HepG2 (cell line): ENCODE data around the gene DCAF16. TPM values are rescaled to one million over a fixed set of nuclear protein-coding genes. Genes with fewer than 3 reads are reported as not detected.
A peak's percentile ranks its signal among the peaks of the same experiment; 100 is the strongest.

Experiments
- BCL3 ChIP-seq: sonication (generic); formaldehyde crosslinking; IDR thresholded peaks from 2 replicates; pipeline ENCODE4 v1.5.1; 2020; ENCODE audit warnings: mild to moderate bottlenecking, missing genetic modification reagents, moderate library complexity
- ERF ChIP-seq: IDR thresholded peaks from 2 replicates; pipeline ENCODE4 v1.6.1; 2018; ENCODE audit warnings: missing biosample characterization, missing genetic modification reagents
- ESRRA ChIP-seq: sonication (generic); formaldehyde crosslinking; IDR thresholded peaks from 2 replicates; pipeline ENCODE4 v1.5.1; 2020; ENCODE audit warnings: mild to moderate bottlenecking, low read depth, missing genetic modification reagents
- KDM5A ChIP-seq: fragments of 200-600 bp; sonication (generic); IDR thresholded peaks from 2 replicates; pipeline ENCODE4 v1.7.0; 2018; ENCODE audit warnings: antibody characterized with exemption, mild to moderate bottlenecking, low read length, borderline replicate concordance
- LCORL ChIP-seq, 2 experiments: fragments of 450-650 bp in 1 of 2; sonication (generic) in 1 of 2; formaldehyde crosslinking in 1 of 2; IDR thresholded peaks; 2 replicates each; pipeline versions ENCODE4 v1.5.0 to v1.6.1; 2017 to 2020; ENCODE audit warnings: antibody characterized with exemption in 1 of 2, missing genetic modification reagents in 1 of 2
- MAFK ChIP-seq, 2 experiments: IDR thresholded peaks in 1 of 2; conservative IDR thresholded peaks in 1 of 2; 2 replicates each; pipeline ENCODE4 v1.6.1; 2011; ENCODE audit warnings: improper control_type of control experiment in 2 of 2, low read length in 2 of 2
- MED8 ChIP-seq: sonication (generic); formaldehyde crosslinking; IDR thresholded peaks from 2 replicates; pipeline ENCODE4 v1.8.1; 2023; ENCODE audit warnings: mild to moderate bottlenecking, missing genetic modification reagents; ENCODE audit not compliant: insufficient replicate concordance
- MEF2D ChIP-seq: sonication (generic); formaldehyde crosslinking; IDR thresholded peaks from 2 replicates; pipeline ENCODE4 v1.5.1; 2020; ENCODE audit warnings: mild to moderate bottlenecking, missing genetic modification reagents
- NFE2L2 ChIP-seq: fragments of 150-350 bp; IDR thresholded peaks from 2 replicates; pipeline ENCODE4 v1.6.1; 2014; ENCODE audit warnings: low read length
- PHF20 ChIP-seq: sonication (generic); formaldehyde crosslinking; IDR thresholded peaks from 2 replicates; pipeline ENCODE4 v1.5.0; 2020; ENCODE audit warnings: mild to moderate bottlenecking, missing genetic modification reagents
- PHF8 ChIP-seq: sonication (generic); formaldehyde crosslinking; IDR thresholded peaks from 2 replicates; pipeline ENCODE4 v1.5.0; 2020; ENCODE audit warnings: missing genetic modification reagents
- POLR2G ChIP-seq: fragments of 200-400 bp; formaldehyde crosslinking; IDR thresholded peaks from 2 replicates; pipeline ENCODE4 v1.6.1; 2018; ENCODE audit warnings: mild to moderate bottlenecking, low read depth, low read length, moderate library complexity
- RFXAP ChIP-seq: sonication (generic); formaldehyde crosslinking; IDR thresholded peaks from 2 replicates; pipeline ENCODE4 v1.4.0; 2020; ENCODE audit warnings: missing genetic modification reagents, borderline replicate concordance
- SMAD3 ChIP-seq: sonication (generic); formaldehyde crosslinking; IDR thresholded peaks from 2 replicates; pipeline ENCODE4 v1.4.0; 2020; ENCODE audit warnings: missing genetic modification reagents
- TBP ChIP-seq: sonication (generic); formaldehyde crosslinking; IDR thresholded peaks from 2 replicates; pipeline ENCODE4 v1.5.0; 2020; ENCODE audit warnings: missing genetic modification reagents
- TRIM24 ChIP-seq: sonication (generic); formaldehyde crosslinking; IDR thresholded peaks from 2 replicates; pipeline ENCODE4 v1.8.0; 2022; ENCODE audit warnings: mild to moderate bottlenecking, missing genetic modification reagents
- ZBTB20 ChIP-seq: sonication (generic); formaldehyde crosslinking; IDR thresholded peaks from 2 replicates; pipeline ENCODE4 v1.8.1; 2023; ENCODE audit warnings: missing genetic modification reagents, low read depth, mild to moderate bottlenecking, borderline replicate concordance
- ZBTB42 ChIP-seq: sonication (generic); formaldehyde crosslinking; IDR thresholded peaks from 2 replicates; pipeline ENCODE4 v1.5.0; 2020; ENCODE audit warnings: mild to moderate bottlenecking, missing genetic modification reagents
- ZNF136 ChIP-seq: sonication (generic); formaldehyde crosslinking; IDR thresholded peaks from 2 replicates; pipeline ENCODE4 v1.8.1; 2022; ENCODE audit warnings: low read depth, mild to moderate bottlenecking, moderate library complexity, missing genetic modification reagents
- ZNF3 ChIP-seq: IDR thresholded peaks from 2 replicates; pipeline ENCODE4 v1.7.0; 2017; ENCODE audit warnings: inconsistent platforms
- ZNF547 ChIP-seq: sonication (generic); formaldehyde crosslinking; IDR thresholded peaks from 2 replicates; pipeline ENCODE4 v1.5.1; 2020; ENCODE audit warnings: mild to moderate bottlenecking, missing genetic modification reagents
- ZNF552 ChIP-seq: sonication (generic); formaldehyde crosslinking; IDR thresholded peaks from 2 replicates; pipeline ENCODE4 v1.9.0; 2022; ENCODE audit warnings: missing genetic modification reagents, mild to moderate bottlenecking, borderline replicate concordance
- ZNF605 ChIP-seq: sonication (generic); formaldehyde crosslinking; IDR thresholded peaks from 2 replicates; pipeline ENCODE4 v1.8.0; 2022; ENCODE audit warnings: mild to moderate bottlenecking, missing genetic modification reagents
- ZNF609 ChIP-seq: sonication (generic); formaldehyde crosslinking; IDR thresholded peaks from 2 replicates; pipeline ENCODE4 v1.4.0; 2020; ENCODE audit warnings: mild to moderate bottlenecking, missing genetic modification reagents, borderline replicate concordance
- ZSCAN20 ChIP-seq: sonication (generic); formaldehyde crosslinking; IDR thresholded peaks from 2 replicates; pipeline ENCODE4 v1.4.0; 2020; ENCODE audit warnings: missing genetic modification reagents, mild to moderate bottlenecking, borderline replicate concordance
- polyA plus RNA-seq, 8 experiments: library from polyadenylated mRNA; depleted of rRNA in 3 of 8; stranded (reverse) in 7 of 8; unstranded in 1 of 8; fragments of >200 nt; fragmentation: Illumina TruSeq in 4 of 8; extraction: Trizol in 4 of 8; gene quantifications; 2 replicates each; pipeline versions ENCODE4 v1.2.1 to v1.2.3, GENCODE V29; 2011 to 2016; ENCODE audit warnings: low read depth in 4 of 8, missing spikeins in 1 of 8, mixed read lengths in 1 of 8; ENCODE audit not compliant: insufficient read depth in 1 of 8
- total RNA-seq, 5 experiments: library from RNA; depleted of rRNA; stranded (reverse); fragments of >200 nt; fragmentation: Illumina TruSeq; extraction: Trizol; gene quantifications; 2 replicates each; pipeline ENCODE4 v1.2.3, GENCODE V29; 2016; ENCODE audit warnings: low read depth in 1 of 5

DCAF16 gene
- total and polyA plus RNA-seq, 2 of the 13 experiments (the other 11 are each of a cell fraction or from before 2014, with no cell fraction given), result 37.5 to 41.9 TPM

- TF ChIP-seq ZNF609 (CRISPR knock-in tag) (peak; percentile 43; the same call in 1 of the 2 replicates), SMAD3 (CRISPR knock-in tag) (peak; percentile 58; the same call in 1 of the 2 replicates), POLR2G (peak; percentile 97), ESRRA (peak; percentile 68; the same call in 1 of the 2 replicates), PHF20 (CRISPR knock-in tag) (peak; percentile 85), PHF8 (CRISPR knock-in tag) (peak; percentile 97), RFXAP (CRISPR knock-in tag) (peak; percentile 64), TRIM24 (no peak), ERF (CRISPR knock-in tag) (peak; percentile 75), NFE2L2 (no peak), ZNF547 (CRISPR knock-in tag) (peak; percentile 94), ZNF552 (CRISPR knock-in tag) (no peak; the same call in 1 of the 2 replicates), MEF2D (CRISPR knock-in tag) (peak; percentile 87), ZNF3 (no peak), LCORL (IDR thresholded peaks at IDR 0.05) (no peak), LCORL (CRISPR knock-in tag; IDR thresholded peaks at IDR 0.05) (no peak; the same call in 1 of the 2 replicates), ZBTB42 (CRISPR knock-in tag) (no peak; the same call in 1 of the 2 replicates), KDM5A (peak; percentile 76), ZNF136 (CRISPR knock-in tag) (peak; percentile 55; the same call in 1 of the 2 replicates), MAFK (conservative IDR thresholded peaks at IDR 0.05 in 1 of 2, IDR thresholded peaks at IDR 0.05 in 1 of 2; ENCODE audit: low read length in 2 of 2) (no peak), ZBTB20 (peak; percentile 80; the same call in 1 of the 2 replicates), ZSCAN20 (no peak), MED8 (CRISPR knock-in tag) (peak; percentile 35), BCL3 (CRISPR knock-in tag) (peak; percentile 93), TBP (no peak), ZNF605 (CRISPR knock-in tag) (peak; percentile 90; the same call in 1 of the 2 replicates)
Observed at GRCh38 chr4:17810260-17811077, at the start of gene DCAF16, which contains the start of gene NCAPG (continued).
